ENCODE measurements around the gene PCNX1. TPM values are rescaled to one million over a fixed set of nuclear protein-coding genes. Genes with fewer than 3 reads are reported as not detected.

PCNX1 gene
- total and polyA plus RNA-seq, 4 donors: 5.7 to 41.2 (median 18.2) TPM

GRCh38 chr14:70906793-70907175 lies 475 bp upstream of the PCNX1 start:
- H3K4me3 ChIP-seq (ENCODE audit: low read depth in 1 of 3, low read length in 3 of 3): peak overlapping the region; percentile 59 to 77 (median 62)
- peak overlapping the region; percentile 44 to 89 for H3K9ac ChIP-seq (ENCODE audit: low read depth in 1 of 2, low read length in 2 of 2)
- peak; percentile 49 for TF ChIP-seq SP1 (IDR thresholded peaks at IDR 0.05)
- TF ChIP-seq YY1 (IDR thresholded peaks at IDR 0.05): peak; percentile 56
- TF ChIP-seq REST (IDR thresholded peaks at IDR 0.05): no peak
- peak in 1 of 2 donors; percentile 24 for TF ChIP-seq RXRA (IDR thresholded peaks at IDR 0.05)
- TF ChIP-seq, protein P1, sequence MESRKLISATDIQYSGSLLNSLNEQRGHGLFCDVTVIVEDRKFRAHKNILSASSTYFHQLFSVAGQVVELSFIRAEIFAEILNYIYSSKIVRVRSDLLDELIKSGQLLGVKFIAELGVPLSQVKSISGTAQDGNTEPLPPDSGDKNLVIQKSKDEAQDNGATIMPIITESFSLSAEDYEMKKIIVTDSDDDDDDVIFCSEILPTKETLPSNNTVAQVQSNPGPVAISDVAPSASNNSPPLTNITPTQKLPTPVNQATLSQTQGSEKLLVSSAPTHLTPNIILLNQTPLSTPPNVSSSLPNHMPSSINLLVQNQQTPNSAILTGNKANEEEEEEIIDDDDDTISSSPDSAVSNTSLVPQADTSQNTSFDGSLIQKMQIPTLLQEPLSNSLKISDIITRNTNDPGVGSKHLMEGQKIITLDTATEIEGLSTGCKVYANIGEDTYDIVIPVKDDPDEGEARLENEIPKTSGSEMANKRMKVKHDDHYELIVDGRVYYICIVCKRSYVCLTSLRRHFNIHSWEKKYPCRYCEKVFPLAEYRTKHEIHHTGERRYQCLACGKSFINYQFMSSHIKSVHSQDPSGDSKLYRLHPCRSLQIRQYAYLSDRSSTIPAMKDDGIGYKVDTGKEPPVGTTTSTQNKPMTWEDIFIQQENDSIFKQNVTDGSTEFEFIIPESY (IDR thresholded peaks at IDR 0.05): no peak
- TF ChIP-seq, protein P2, sequence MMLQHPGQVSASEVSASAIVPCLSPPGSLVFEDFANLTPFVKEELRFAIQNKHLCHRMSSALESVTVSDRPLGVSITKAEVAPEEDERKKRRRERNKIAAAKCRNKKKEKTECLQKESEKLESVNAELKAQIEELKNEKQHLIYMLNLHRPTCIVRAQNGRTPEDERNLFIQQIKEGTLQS (IDR thresholded peaks at IDR 0.05): no peak
- no peak for DNase-seq (ENCODE audit: low spot score)
- no peaks in the 10 kb centered on the region for H3K36me3 ChIP-seq (ENCODE audit: control insufficient read depth in 4 of 4, insufficient read depth in 3 of 4, low read depth in 1 of 4, low read length in 3 of 4)
- 30% methylated on average over 9 of the region's 9 CpGs for WGBS
- H3K27ac ChIP-seq (ENCODE audit: low read depth in 1 of 2, low read length in 2 of 2): peak overlapping the region; percentile 94 to 99
- no peaks in the 10 kb centered on the region for H3K27me3 ChIP-seq (ENCODE audit: control insufficient read depth in 4 of 4, insufficient read depth in 4 of 4, low read length in 3 of 4)
- peaks cover 2 to 29% (median 22%) of the 10 kb centered on the region in 4 donors for H3K4me1 ChIP-seq (ENCODE audit: control insufficient read depth in 4 of 4, insufficient read depth in 4 of 4, low read length in 3 of 4)
- H3K9me3 ChIP-seq (ENCODE audit: control insufficient read depth in 4 of 4, low read length in 3 of 4): no peaks in the 10 kb centered on the region

DNA sequence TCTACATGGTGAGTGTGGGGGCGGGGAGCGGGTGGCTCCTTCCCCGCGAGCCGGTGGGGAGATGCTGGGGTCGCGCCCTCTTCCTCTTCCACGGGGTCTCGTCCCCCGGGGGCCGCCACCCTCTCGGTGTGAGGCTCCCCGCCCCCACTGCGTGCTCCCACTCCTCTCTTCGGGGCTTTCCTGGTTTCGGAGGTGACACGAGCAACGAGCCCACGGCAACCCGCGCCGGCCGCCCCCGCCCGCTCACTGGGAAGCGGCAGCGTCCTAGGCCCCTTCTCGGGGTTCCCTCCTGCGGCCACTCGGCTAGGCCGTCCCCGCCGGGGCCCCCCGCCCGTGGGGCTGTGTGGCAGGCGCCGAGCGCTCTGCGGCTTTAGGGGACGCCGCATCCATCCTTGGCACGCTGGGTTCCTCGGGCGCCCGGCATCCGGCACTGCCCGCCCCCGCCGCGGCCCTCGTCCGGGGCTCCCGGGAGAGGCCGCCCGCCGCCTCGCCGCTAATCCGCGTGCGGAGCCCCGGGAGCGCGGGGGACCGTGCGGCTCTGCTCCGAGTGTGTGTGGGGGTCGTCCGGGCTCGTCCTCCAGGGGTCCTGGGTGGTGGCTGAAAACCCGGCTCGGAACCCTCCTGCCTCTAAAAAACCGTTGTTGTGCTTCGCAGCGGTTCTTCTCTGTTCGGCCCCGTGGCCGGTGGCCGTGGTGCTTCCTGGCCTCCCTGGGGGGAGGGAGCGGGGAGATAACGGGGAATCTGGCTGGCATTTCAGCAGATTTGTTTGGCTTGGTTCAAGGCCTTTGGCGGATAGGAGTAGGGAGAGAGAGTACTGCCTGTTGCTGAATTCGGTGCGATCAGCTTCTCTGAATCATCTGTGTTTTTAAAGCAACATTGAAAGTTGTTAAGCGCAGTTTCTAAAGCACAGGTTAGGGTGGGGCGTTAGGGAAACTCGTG lies 1.0 kb downstream of the PCNX1 start:
- under 1% methylated on average over 87 of the region's 87 CpGs for WGBS
- TF ChIP-seq NR2F2 (IDR thresholded peaks at IDR 0.05) (no peak), YY1 (IDR thresholded peaks at IDR 0.05) (peak; percentile 76), HNF4G (IDR thresholded peaks at IDR 0.05) (no peak), JUND (IDR thresholded peaks at IDR 0.05) (no peak), CTCF (IDR thresholded peaks at IDR 0.05; ENCODE audit: low read depth, low read length, missing input control) (no peak), TAF1 (conservative IDR thresholded peaks at IDR 0.05) (no peak), HNF4A (conservative IDR thresholded peaks at IDR 0.05) (peak; percentile 52 to 54), MAX (IDR thresholded peaks at IDR 0.05) (peak; percentile 34), FOXA1 (IDR thresholded peaks at IDR 0.05) (no peak), EGR1 (IDR thresholded peaks at IDR 0.05; ENCODE audit: low read depth in 2 of 2) (no peak), GABPA (IDR thresholded peaks at IDR 0.05 in 1 of 2, conservative IDR thresholded peaks at IDR 0.05 in 1 of 2) (no peak)
- TF ChIP-seq, protein P2 (IDR thresholded peaks at IDR 0.05): no peak
- TF ChIP-seq, protein P1 (IDR thresholded peaks at IDR 0.05): no peak

More for the DNA sequence above, 1.0 kb downstream of the PCNX1 start:
- H3K9ac ChIP-seq (ENCODE audit: low read depth in 1 of 2, low read length in 2 of 2): peak overlapping the region; percentile 86 to 94
- H3K4me3 ChIP-seq (ENCODE audit: low read depth in 1 of 3, low read length in 3 of 3): peak overlapping the region; percentile 64 to 93 (median 77)
- H3K27ac ChIP-seq (ENCODE audit: low read depth in 1 of 2, low read length in 2 of 2): peak overlapping the region; percentile 94 to 99
- peaks cover 4 to 36% (median 28%) of the 10 kb centered on the region in 4 donors for H3K4me1 ChIP-seq (ENCODE audit: control insufficient read depth in 4 of 4, insufficient read depth in 4 of 4, low read length in 3 of 4)
- DNase-seq (ENCODE audit: low spot score): peak; percentile 53
- H3K9me3 ChIP-seq (ENCODE audit: control insufficient read depth in 4 of 4, low read length in 3 of 4): no peaks in the 10 kb centered on the region
- H3K27me3 ChIP-seq (ENCODE audit: control insufficient read depth in 4 of 4, insufficient read depth in 4 of 4, low read length in 3 of 4): no peaks in the 10 kb centered on the region
- H3K36me3 ChIP-seq (ENCODE audit: control insufficient read depth in 4 of 4, insufficient read depth in 3 of 4, low read depth in 1 of 4, low read length in 3 of 4): no peaks in the 10 kb centered on the region

All from liver (tissue), 9 donors.